Measurements from ENCODE around the gene AUTS2. TPM values are rescaled to one million over a fixed set of nuclear protein-coding genes. Genes with fewer than 3 reads are reported as not detected.

The AUTS2 gene
- total RNA-seq, 1 experiment from 2014 or later, result not detected

DNA sequence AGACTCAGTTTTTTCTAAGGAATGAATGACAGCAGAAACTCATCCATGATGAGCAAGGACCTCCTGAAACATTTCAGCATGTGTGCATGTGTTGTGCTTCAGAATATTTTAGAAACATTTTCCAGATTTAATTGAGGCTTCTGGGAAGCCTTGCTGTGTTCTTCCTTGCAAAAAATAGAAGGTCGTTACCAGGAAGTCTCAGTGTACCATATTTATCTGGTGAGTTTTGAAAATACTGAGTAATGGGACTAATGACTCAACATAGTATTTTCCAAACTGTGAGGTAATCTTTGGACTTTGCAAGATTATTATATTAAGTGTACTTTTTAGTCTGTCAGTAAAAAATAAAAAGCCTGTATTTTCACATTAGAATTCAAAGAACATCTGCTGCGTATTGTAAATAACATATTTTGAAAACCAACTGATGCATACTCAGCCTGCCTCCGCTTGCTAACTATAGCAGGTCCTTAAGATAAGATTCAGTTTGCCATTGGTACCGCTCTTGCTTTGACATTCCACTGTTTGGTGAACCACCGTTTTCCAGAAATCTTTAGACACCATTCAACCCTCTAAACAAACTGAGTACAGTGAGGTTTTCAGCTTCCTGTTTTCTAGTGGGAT, 794.1 kb downstream of the AUTS2 start:
- Histone ChIP-seq H3K4me3 (no peak overlapping the region), H3K27ac (no peak overlapping the region), H3K4me1 (replicated peaks) (no peaks in the 10 kb centered on the region), H3K36me3 (no peaks in the 10 kb centered on the region), H3K9me3 (replicated peaks) (no peaks in the 10 kb centered on the region; the same call in 1 of the 2 replicates), H3K27me3 (replicated peaks) (no peaks in the 10 kb centered on the region)
- no peak for DNase-seq (ENCODE audit: low read depth in 1 of 2, low spot score in 2 of 2)

GRCh38 chr7:70392877-70393435, 794.7 kb downstream of the AUTS2 start:
- no peak overlapping the region for H3K27ac ChIP-seq
- H3K9me3 ChIP-seq (replicated peaks), result no peaks in the 10 kb centered on the region; the same call in 1 of the 2 replicates
- no peak for DNase-seq (ENCODE audit: low read depth in 1 of 2, low spot score in 2 of 2)
- no peaks in the 10 kb centered on the region for H3K27me3 ChIP-seq (replicated peaks)
- no peaks in the 10 kb centered on the region for H3K4me1 ChIP-seq (replicated peaks)
- no peak overlapping the region for H3K4me3 ChIP-seq
- H3K36me3 ChIP-seq, result no peaks in the 10 kb centered on the region

DNA sequence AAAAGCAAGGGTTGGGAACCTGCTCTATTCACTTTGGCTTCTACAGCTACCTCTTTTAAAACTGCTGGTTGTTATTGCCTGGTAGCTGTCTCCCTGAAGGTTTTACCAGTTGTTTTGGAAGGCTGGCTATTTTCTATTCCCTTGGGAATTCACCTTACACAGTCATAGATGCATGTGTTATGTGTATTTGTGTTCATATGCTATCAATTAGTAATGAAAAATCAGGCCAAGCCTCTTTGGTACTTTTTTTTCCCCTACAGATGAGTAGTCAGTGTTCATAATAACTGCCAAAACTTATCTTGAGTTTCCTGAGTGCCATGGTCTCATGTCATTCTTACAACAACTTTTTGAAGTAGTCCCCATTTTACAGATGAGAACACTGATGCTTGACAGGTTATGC, 795.7 kb downstream of the AUTS2 start:
- no peaks in the 10 kb centered on the region for H3K27me3 ChIP-seq (replicated peaks)
- no peaks in the 10 kb centered on the region for H3K4me1 ChIP-seq (replicated peaks)
- no peak overlapping the region for H3K4me3 ChIP-seq
- H3K9me3 ChIP-seq (replicated peaks), result no peaks in the 10 kb centered on the region; the same call in 1 of the 2 replicates
- no peak overlapping the region for H3K27ac ChIP-seq
- no peaks in the 10 kb centered on the region for H3K36me3 ChIP-seq
- no peak for DNase-seq (ENCODE audit: low read depth in 1 of 2, low spot score in 2 of 2)

- Histone ChIP-seq H3K4me1 (replicated peaks) (no peaks in the 10 kb centered on the region), H3K4me3 (no peak overlapping the region), H3K27me3 (replicated peaks) (no peaks in the 10 kb centered on the region), H3K9me3 (replicated peaks) (no peaks in the 10 kb centered on the region), H3K27ac (no peak overlapping the region), H3K36me3 (no peaks in the 10 kb centered on the region)
- DNase-seq (ENCODE audit: low read depth in 1 of 2, low spot score in 2 of 2), result no peak
Measured at GRCh38 chr7:70400829-70401380, 802.6 kb downstream of the AUTS2 start.

GRCh38 chr7:70402069-70402468, 803.8 kb downstream of the AUTS2 start:
- Histone ChIP-seq H3K36me3 (no peaks in the 10 kb centered on the region), H3K9me3 (replicated peaks) (no peaks in the 10 kb centered on the region), H3K4me3 (no peak overlapping the region), H3K4me1 (replicated peaks) (no peaks in the 10 kb centered on the region), H3K27me3 (replicated peaks) (no peaks in the 10 kb centered on the region), H3K27ac (no peak overlapping the region)
- DNase-seq (ENCODE audit: low read depth in 1 of 2, low spot score in 2 of 2), result no peak

- H3K4me1 ChIP-seq (replicated peaks), result no peaks in the 10 kb centered on the region
- DNase-seq (ENCODE audit: low read depth in 1 of 2, low spot score in 2 of 2), result no peak
Measured at GRCh38 chr7:70405241-70405640, 807.0 kb downstream of the AUTS2 start.

DNA sequence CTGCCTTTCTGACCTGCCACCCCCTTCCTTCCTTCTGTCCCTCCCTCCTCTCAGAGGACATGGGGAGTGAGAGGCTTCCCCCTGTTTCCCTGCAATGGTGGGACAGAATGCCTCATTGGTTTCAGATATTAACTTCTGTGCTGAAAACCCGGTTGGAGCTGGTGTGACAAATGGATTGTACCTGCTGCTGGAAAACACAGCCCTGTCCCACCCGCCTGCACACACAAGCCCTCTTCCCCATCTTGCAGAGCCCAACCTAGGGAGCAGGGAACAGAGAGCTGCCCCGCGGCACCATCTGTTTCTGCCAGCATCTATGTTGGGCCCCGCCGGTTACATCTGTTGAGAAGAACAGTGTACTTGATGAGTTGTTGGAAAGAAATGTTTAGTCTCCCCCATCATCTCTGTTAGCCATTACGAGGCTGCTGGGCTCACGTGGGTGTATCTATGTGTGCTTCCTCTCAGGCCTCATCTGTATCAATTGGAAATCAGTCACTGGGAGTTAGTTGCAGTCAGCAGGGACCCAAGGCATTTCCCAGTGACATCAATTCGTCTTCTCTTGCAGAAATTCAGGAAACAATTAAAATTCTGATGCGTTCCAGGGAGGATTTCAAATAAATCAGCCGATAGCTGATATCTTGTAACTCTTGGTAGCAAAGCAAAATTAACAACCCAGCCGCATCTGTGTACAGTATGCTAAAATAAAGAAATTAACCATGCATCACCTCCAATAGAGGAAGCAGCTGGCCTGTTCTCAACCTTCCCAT, 808.1 kb downstream of the AUTS2 start:
- Histone ChIP-seq H3K4me1 (replicated peaks) (no peaks in the 10 kb centered on the region), H3K27ac (no peak overlapping the region), H3K36me3 (no peaks in the 10 kb centered on the region), H3K4me3 (no peak overlapping the region), H3K27me3 (replicated peaks) (no peaks in the 10 kb centered on the region), H3K9me3 (replicated peaks) (0 out of 2 replicates have a peak, but pooled peaks cover 2% of the 10 kb centered on the region)
- DNase-seq (ENCODE audit: low read depth in 1 of 2, low spot score in 2 of 2), result no peak

More at GRCh38 chr7:70405241-70405640, 807.0 kb downstream of the AUTS2 start:
- H3K4me3 ChIP-seq, result no peak overlapping the region
- H3K27ac ChIP-seq, result no peak overlapping the region
- H3K9me3 ChIP-seq (replicated peaks), result 0 out of 2 replicates have a peak, but pooled peaks cover 2% of the 10 kb centered on the region
- H3K27me3 ChIP-seq (replicated peaks), result no peaks in the 10 kb centered on the region
- no peaks in the 10 kb centered on the region for H3K36me3 ChIP-seq

GRCh38 chr7:70406950-70407209, 808.6 kb downstream of the AUTS2 start:
- DNase-seq (ENCODE audit: low read depth in 1 of 2, low spot score in 2 of 2), result no peak
- H3K36me3 ChIP-seq, result no peaks in the 10 kb centered on the region
- 0 out of 2 replicates have a peak, but pooled peaks cover 2% of the 10 kb centered on the region for H3K9me3 ChIP-seq (replicated peaks)
- H3K4me3 ChIP-seq, result no peak overlapping the region
- H3K27ac ChIP-seq, result no peak overlapping the region
- H3K4me1 ChIP-seq (replicated peaks), result no peaks in the 10 kb centered on the region
- no peaks in the 10 kb centered on the region for H3K27me3 ChIP-seq (replicated peaks)

DNA sequence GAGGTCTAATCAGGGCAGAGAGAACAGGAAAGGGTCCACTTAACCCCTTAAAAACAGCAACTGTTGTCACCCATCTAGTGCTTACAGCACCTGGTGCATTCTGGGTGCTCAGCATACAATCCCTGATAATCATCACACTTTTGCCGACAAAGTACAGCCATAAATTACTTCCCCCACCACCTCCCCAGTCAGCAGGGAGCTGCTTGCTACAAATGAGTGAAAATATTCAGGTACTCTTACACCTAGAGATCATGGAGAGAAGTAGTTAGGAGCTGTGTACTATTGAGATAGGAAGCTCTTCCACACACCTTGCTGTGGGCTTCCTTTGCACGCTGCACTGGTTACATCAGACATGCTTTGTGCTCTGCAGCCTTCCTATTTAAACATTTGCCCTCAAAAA, 810.2 kb downstream of the AUTS2 start:
- Histone ChIP-seq H3K27ac (no peak overlapping the region), H3K9me3 (replicated peaks) (0 out of 2 replicates have a peak, but pooled peaks cover 2% of the 10 kb centered on the region), H3K4me3 (no peak overlapping the region), H3K4me1 (replicated peaks) (no peaks in the 10 kb centered on the region), H3K27me3 (replicated peaks) (no peaks in the 10 kb centered on the region), H3K36me3 (no peaks in the 10 kb centered on the region)
- DNase-seq (ENCODE audit: low read depth in 1 of 2, low spot score in 2 of 2), result no peak

GRCh38 chr7:70408891-70409290, 810.6 kb downstream of the AUTS2 start:
- Histone ChIP-seq H3K27me3 (replicated peaks) (no peaks in the 10 kb centered on the region), H3K9me3 (replicated peaks) (0 out of 2 replicates have a peak, but pooled peaks cover 2% of the 10 kb centered on the region), H3K4me1 (replicated peaks) (no peaks in the 10 kb centered on the region), H3K27ac (no peak overlapping the region), H3K4me3 (no peak overlapping the region), H3K36me3 (no peaks in the 10 kb centered on the region)
- DNase-seq (ENCODE audit: low read depth in 1 of 2, low spot score in 2 of 2), result no peak

DNA sequence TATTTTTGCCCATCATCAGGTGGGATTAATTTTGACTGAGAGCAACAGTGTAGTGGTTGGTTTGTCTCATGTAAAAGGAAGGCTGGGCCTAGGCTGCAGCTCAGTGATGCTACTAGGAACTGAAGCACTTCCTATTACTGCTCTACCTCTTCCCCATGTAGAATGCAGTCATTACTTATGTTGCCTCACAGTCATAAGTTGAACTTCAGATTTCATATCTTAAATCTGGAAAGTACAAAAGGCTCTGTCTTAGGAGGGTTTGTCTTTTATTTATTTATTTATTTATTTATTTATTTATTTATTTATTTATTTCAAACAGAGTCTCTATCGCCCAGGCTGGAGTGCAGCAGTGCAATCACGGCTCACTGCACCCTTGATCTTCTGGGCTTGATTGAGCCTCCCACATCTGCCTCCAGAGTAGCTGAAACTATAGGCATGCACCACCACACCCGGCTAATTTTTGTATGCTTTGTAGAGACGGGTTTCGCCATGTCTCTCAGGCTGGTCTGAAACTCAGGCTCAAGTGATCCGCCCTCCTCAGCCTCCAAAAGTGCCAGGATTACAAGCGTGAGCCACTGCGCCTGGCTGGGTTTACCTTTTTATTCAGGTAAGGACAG, 812.0 kb downstream of the AUTS2 start:
- Histone ChIP-seq H3K4me3 (no peak overlapping the region), H3K27me3 (replicated peaks) (no peaks in the 10 kb centered on the region), H3K4me1 (replicated peaks) (no peaks in the 10 kb centered on the region), H3K27ac (no peak overlapping the region), H3K36me3 (no peaks in the 10 kb centered on the region), H3K9me3 (replicated peaks) (0 out of 2 replicates have a peak, but pooled peaks cover 2% of the 10 kb centered on the region)
- DNase-seq (ENCODE audit: low read depth in 1 of 2, low spot score in 2 of 2), result no peak

- no peak for DNase-seq (ENCODE audit: low read depth in 1 of 2, low spot score in 2 of 2)
- 0 out of 2 replicates have a peak, but pooled peaks cover 1% of the 10 kb centered on the region for H3K9me3 ChIP-seq (replicated peaks)
Measured at GRCh38 chr7:70414368-70414767, 816.1 kb downstream of the AUTS2 start.

GRCh38 chr7:70415179-70415972, 817.1 kb downstream of the AUTS2 start:
- no peak for DNase-seq (ENCODE audit: low read depth in 1 of 2, low spot score in 2 of 2)
- Histone ChIP-seq H3K36me3 (no peaks in the 10 kb centered on the region), H3K4me1 (replicated peaks) (no peaks in the 10 kb centered on the region), H3K4me3 (no peak overlapping the region), H3K9me3 (replicated peaks) (no peaks in the 10 kb centered on the region; the same call in 1 of the 2 replicates), H3K27ac (no peak overlapping the region), H3K27me3 (replicated peaks) (no peaks in the 10 kb centered on the region)

More at GRCh38 chr7:70414368-70414767, 816.1 kb downstream of the AUTS2 start:
- Histone ChIP-seq H3K27ac (no peak overlapping the region), H3K36me3 (no peaks in the 10 kb centered on the region), H3K4me1 (replicated peaks) (no peaks in the 10 kb centered on the region), H3K4me3 (no peak overlapping the region), H3K27me3 (replicated peaks) (no peaks in the 10 kb centered on the region)

Measured in SJSA1 (cell line).